ENCODE measurements around the gene NCOA7. TPM values are rescaled to one million over a fixed set of nuclear protein-coding genes. Genes with fewer than 3 reads are reported as not detected.

Gene NCOA7
- total RNA-seq, 1 experiment from 2014 or later: 14.4 TPM

DNA sequence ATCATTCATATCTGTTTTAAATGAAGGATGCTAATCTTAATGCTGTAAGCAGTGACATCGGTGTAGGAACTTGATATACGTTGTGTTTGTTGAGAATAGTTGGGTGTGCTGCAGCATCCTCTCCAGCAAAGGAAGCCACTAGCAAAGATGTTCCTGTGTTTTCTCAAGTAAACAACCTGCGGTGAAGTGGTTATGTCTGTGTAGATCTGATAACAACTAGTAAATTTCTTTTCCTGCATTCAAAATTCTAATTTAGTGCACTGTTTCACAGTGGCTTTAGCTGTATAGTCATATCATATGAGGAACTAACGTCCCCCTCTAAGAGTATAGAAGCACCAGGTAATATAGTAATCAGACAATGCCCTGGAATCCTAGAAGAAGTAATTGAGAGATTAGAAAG, 38.7 kb downstream of the NCOA7 start:
- no peaks in the 10 kb centered on the region for H3K27me3 Mint-ChIP-seq (ENCODE audit: low read depth)
- ATAC-seq: no peak
- CTCF ChIA-PET: no interaction called here

More for the DNA sequence above, 38.7 kb downstream of the NCOA7 start:
- POLR2A ChIA-PET: no interaction called here
- Mint-ChIP-seq H3K27ac (no peak overlapping the region), H3K4me1 (peaks cover 16% of the 10 kb centered on the region), H3K36me3 (no peaks in the 10 kb centered on the region), H3K4me3 (no peak overlapping the region), H3K9me3 (0 out of 2 replicates have a peak, but pooled peaks cover 3% of the 10 kb centered on the region)
- TF ChIP-seq, protein P1, sequence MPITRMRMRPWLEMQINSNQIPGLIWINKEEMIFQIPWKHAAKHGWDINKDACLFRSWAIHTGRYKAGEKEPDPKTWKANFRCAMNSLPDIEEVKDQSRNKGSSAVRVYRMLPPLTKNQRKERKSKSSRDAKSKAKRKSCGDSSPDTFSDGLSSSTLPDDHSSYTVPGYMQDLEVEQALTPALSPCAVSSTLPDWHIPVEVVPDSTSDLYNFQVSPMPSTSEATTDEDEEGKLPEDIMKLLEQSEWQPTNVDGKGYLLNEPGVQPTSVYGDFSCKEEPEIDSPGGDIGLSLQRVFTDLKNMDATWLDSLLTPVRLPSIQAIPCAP (CRISPR knock-in tag; IDR thresholded peaks at IDR 0.05): no peak
- no peak for TF ChIP-seq ZNF232 (CRISPR knock-in tag; IDR thresholded peaks at IDR 0.05)
- TF ChIP-seq, protein P2, sequence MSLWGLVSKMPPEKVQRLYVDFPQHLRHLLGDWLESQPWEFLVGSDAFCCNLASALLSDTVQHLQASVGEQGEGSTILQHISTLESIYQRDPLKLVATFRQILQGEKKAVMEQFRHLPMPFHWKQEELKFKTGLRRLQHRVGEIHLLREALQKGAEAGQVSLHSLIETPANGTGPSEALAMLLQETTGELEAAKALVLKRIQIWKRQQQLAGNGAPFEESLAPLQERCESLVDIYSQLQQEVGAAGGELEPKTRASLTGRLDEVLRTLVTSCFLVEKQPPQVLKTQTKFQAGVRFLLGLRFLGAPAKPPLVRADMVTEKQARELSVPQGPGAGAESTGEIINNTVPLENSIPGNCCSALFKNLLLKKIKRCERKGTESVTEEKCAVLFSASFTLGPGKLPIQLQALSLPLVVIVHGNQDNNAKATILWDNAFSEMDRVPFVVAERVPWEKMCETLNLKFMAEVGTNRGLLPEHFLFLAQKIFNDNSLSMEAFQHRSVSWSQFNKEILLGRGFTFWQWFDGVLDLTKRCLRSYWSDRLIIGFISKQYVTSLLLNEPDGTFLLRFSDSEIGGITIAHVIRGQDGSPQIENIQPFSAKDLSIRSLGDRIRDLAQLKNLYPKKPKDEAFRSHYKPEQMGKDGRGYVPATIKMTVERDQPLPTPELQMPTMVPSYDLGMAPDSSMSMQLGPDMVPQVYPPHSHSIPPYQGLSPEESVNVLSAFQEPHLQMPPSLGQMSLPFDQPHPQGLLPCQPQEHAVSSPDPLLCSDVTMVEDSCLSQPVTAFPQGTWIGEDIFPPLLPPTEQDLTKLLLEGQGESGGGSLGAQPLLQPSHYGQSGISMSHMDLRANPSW (CRISPR knock-in tag; conservative IDR thresholded peaks at IDR 0.05; ENCODE audit: low read depth): no peak
- no peak for TF ChIP-seq ATF1 (CRISPR knock-in tag; IDR thresholded peaks at IDR 0.05)
- TF ChIP-seq ZNF396 (CRISPR knock-in tag; IDR thresholded peaks at IDR 0.05; ENCODE audit: borderline replicate concordance): no peak
- no peak for TF ChIP-seq SP1 (CRISPR knock-in tag; conservative IDR thresholded peaks at IDR 0.05)
- TF ChIP-seq, protein P3, sequence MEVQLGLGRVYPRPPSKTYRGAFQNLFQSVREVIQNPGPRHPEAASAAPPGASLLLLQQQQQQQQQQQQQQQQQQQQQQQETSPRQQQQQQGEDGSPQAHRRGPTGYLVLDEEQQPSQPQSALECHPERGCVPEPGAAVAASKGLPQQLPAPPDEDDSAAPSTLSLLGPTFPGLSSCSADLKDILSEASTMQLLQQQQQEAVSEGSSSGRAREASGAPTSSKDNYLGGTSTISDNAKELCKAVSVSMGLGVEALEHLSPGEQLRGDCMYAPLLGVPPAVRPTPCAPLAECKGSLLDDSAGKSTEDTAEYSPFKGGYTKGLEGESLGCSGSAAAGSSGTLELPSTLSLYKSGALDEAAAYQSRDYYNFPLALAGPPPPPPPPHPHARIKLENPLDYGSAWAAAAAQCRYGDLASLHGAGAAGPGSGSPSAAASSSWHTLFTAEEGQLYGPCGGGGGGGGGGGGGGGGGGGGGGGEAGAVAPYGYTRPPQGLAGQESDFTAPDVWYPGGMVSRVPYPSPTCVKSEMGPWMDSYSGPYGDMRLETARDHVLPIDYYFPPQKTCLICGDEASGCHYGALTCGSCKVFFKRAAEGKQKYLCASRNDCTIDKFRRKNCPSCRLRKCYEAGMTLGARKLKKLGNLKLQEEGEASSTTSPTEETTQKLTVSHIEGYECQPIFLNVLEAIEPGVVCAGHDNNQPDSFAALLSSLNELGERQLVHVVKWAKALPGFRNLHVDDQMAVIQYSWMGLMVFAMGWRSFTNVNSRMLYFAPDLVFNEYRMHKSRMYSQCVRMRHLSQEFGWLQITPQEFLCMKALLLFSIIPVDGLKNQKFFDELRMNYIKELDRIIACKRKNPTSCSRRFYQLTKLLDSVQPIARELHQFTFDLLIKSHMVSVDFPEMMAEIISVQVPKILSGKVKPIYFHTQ (CRISPR knock-in tag; IDR thresholded peaks at IDR 0.05): no peak
- TF ChIP-seq ZBTB21 (CRISPR knock-in tag; IDR thresholded peaks at IDR 0.05; ENCODE audit: borderline replicate concordance): no peak
- TF ChIP-seq, protein P4, sequence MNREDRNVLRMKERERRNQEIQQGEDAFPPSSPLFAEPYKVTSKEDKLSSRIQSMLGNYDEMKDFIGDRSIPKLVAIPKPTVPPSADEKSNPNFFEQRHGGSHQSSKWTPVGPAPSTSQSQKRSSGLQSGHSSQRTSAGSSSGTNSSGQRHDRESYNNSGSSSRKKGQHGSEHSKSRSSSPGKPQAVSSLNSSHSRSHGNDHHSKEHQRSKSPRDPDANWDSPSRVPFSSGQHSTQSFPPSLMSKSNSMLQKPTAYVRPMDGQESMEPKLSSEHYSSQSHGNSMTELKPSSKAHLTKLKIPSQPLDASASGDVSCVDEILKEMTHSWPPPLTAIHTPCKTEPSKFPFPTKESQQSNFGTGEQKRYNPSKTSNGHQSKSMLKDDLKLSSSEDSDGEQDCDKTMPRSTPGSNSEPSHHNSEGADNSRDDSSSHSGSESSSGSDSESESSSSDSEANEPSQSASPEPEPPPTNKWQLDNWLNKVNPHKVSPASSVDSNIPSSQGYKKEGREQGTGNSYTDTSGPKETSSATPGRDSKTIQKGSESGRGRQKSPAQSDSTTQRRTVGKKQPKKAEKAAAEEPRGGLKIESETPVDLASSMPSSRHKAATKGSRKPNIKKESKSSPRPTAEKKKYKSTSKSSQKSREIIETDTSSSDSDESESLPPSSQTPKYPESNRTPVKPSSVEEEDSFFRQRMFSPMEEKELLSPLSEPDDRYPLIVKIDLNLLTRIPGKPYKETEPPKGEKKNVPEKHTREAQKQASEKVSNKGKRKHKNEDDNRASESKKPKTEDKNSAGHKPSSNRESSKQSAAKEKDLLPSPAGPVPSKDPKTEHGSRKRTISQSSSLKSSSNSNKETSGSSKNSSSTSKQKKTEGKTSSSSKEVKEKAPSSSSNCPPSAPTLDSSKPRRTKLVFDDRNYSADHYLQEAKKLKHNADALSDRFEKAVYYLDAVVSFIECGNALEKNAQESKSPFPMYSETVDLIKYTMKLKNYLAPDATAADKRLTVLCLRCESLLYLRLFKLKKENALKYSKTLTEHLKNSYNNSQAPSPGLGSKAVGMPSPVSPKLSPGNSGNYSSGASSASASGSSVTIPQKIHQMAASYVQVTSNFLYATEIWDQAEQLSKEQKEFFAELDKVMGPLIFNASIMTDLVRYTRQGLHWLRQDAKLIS (CRISPR knock-in tag; IDR thresholded peaks at IDR 0.05; ENCODE audit: borderline replicate concordance): no peak
- TF ChIP-seq, protein P5, sequence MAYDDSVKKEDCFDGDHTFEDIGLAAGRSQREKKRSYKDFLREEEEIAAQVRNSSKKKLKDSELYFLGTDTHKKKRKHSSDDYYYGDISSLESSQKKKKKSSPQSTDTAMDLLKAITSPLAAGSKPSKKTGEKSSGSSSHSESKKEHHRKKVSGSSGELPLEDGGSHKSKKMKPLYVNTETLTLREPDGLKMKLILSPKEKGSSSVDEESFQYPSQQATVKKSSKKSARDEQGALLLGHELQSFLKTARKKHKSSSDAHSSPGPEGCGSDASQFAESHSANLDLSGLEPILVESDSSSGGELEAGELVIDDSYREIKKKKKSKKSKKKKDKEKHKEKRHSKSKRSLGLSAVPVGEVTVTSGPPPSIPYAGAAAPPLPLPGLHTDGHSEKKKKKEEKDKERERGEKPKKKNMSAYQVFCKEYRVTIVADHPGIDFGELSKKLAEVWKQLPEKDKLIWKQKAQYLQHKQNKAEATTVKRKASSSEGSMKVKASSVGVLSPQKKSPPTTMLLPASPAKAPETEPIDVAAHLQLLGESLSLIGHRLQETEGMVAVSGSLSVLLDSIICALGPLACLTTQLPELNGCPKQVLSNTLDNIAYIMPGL (CRISPR knock-in tag; IDR thresholded peaks at IDR 0.05): no peak
- TF ChIP-seq OVOL2 (CRISPR knock-in tag; IDR thresholded peaks at IDR 0.05; ENCODE audit: borderline replicate concordance): no peak
- TF ChIP-seq SOX15 (CRISPR knock-in tag; IDR thresholded peaks at IDR 0.05): no peak
- TF ChIP-seq ZNF121 (CRISPR knock-in tag; IDR thresholded peaks at IDR 0.05): no peak
- no peak for TF ChIP-seq ZNF219 (CRISPR knock-in tag; IDR thresholded peaks at IDR 0.05; ENCODE audit: borderline replicate concordance)
- TF ChIP-seq NR3C1 (CRISPR knock-in tag; conservative IDR thresholded peaks at IDR 0.05; ENCODE audit: low read depth): no peak
- TF ChIP-seq, protein P6, sequence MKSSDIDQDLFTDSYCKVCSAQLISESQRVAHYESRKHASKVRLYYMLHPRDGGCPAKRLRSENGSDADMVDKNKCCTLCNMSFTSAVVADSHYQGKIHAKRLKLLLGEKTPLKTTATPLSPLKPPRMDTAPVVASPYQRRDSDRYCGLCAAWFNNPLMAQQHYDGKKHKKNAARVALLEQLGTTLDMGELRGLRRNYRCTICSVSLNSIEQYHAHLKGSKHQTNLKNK (CRISPR knock-in tag; IDR thresholded peaks at IDR 0.05): no peak
- TF ChIP-seq CREM (CRISPR knock-in tag; IDR thresholded peaks at IDR 0.05): no peak
- TF ChIP-seq, protein P7, sequence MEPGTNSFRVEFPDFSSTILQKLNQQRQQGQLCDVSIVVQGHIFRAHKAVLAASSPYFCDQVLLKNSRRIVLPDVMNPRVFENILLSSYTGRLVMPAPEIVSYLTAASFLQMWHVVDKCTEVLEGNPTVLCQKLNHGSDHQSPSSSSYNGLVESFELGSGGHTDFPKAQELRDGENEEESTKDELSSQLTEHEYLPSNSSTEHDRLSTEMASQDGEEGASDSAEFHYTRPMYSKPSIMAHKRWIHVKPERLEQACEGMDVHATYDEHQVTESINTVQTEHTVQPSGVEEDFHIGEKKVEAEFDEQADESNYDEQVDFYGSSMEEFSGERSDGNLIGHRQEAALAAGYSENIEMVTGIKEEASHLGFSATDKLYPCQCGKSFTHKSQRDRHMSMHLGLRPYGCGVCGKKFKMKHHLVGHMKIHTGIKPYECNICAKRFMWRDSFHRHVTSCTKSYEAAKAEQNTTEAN (CRISPR knock-in tag; IDR thresholded peaks at IDR 0.05): no peak
- no peak for TF ChIP-seq MXD4 (CRISPR knock-in tag; IDR thresholded peaks at IDR 0.05; ENCODE audit: borderline replicate concordance)
- no peak for DNase-seq (ENCODE audit: low spot score)
